GM23338 (cell line): ENCODE data around the gene ETV6.

ENCODE experiments used
- EZH2 ChIP-seq: fragments of 200-600 bp; sonication (generic); IDR thresholded peaks from one replicate; pipeline ENCODE4 v1.8.0; 2017; ENCODE audit warnings: antibody characterized with exemption, mild to moderate bottlenecking, low read depth; ENCODE audit not compliant: unreplicated experiment
- EZH2phosphoT487 ChIP-seq: fragments of 200-600 bp; sonication (generic); IDR thresholded peaks from one replicate; pipeline ENCODE4 v1.8.1; 2018; ENCODE audit warnings: antibody characterized with exemption; ENCODE audit not compliant: unreplicated experiment
- POLR2AphosphoS5 ChIP-seq: IDR thresholded peaks from 2 replicates; pipeline ENCODE4 v1.6.1; 2016; ENCODE audit warnings: antibody characterized with exemption, low read depth
- TF ChIP-seq, protein P1 (sequence below), 2 experiments: fragments of 200-600 bp in 1 of 2; sonication (generic) in 1 of 2; conservative IDR thresholded peaks; 2 replicates each; pipeline versions ENCODE4 v1.5.1 to v1.6.1; 2016 to 2017; ENCODE audit warnings: antibody characterized with exemption in 2 of 2, low read depth in 2 of 2, mild to moderate bottlenecking in 2 of 2, moderate library complexity in 1 of 2
- TF ChIP-seq, protein P2 (sequence below): IDR thresholded peaks from 2 replicates; pipeline ENCODE4 v1.6.1; 2016; ENCODE audit warnings: antibody characterized with exemption

DNA sequence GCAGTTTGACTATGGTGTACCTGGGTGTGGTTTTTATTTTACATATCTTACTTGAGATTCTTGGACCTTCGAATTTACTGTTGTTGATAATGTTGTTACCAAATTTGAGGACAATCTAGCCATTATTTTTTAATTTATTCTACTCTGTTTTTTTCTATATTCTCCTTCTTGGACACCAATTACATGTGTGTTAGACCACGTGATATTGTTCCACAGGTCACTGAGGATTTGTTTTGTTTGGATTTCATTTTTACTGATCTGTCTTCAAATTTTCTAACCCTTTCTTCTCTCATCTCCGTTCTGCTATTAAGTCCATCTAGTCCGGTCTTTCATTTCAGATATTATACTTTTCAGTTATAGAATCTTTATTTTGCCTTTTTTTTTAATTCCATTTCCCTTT lies 216.3 kb downstream of the ETV6 start:
- TF ChIP-seq, protein P1, sequence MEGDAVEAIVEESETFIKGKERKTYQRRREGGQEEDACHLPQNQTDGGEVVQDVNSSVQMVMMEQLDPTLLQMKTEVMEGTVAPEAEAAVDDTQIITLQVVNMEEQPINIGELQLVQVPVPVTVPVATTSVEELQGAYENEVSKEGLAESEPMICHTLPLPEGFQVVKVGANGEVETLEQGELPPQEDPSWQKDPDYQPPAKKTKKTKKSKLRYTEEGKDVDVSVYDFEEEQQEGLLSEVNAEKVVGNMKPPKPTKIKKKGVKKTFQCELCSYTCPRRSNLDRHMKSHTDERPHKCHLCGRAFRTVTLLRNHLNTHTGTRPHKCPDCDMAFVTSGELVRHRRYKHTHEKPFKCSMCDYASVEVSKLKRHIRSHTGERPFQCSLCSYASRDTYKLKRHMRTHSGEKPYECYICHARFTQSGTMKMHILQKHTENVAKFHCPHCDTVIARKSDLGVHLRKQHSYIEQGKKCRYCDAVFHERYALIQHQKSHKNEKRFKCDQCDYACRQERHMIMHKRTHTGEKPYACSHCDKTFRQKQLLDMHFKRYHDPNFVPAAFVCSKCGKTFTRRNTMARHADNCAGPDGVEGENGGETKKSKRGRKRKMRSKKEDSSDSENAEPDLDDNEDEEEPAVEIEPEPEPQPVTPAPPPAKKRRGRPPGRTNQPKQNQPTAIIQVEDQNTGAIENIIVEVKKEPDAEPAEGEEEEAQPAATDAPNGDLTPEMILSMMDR (conservative IDR thresholded peaks at IDR 0.05; ENCODE audit: low read depth in 2 of 2), result no peak
- TF ChIP-seq POLR2AphosphoS5 (no peak), EZH2 (no peak), EZH2phosphoT487 (no peak)
- TF ChIP-seq, protein P2, sequence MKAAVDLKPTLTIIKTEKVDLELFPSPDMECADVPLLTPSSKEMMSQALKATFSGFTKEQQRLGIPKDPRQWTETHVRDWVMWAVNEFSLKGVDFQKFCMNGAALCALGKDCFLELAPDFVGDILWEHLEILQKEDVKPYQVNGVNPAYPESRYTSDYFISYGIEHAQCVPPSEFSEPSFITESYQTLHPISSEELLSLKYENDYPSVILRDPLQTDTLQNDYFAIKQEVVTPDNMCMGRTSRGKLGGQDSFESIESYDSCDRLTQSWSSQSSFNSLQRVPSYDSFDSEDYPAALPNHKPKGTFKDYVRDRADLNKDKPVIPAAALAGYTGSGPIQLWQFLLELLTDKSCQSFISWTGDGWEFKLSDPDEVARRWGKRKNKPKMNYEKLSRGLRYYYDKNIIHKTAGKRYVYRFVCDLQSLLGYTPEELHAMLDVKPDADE, result no peak
